NCI-H510A (cell line): ENCODE results near the gene UBB.

ENCODE experiments used
- DNase-seq: peaks from one replicate; lab custom pipeline; 2025; lab: John Stamatoyannopoulos, UW

The UBB gene

GRCh38 chr17:16417896-16418684 lies 37.2 kb downstream of the UBB start:
- no peak for DNase-seq

- DNase-seq, result no peak
Measured at GRCh38 chr17:16418685-16419068, 37.8 kb downstream of the UBB start.

GRCh38 chr17:16419074-16419928 lies 38.4 kb downstream of the UBB start:
- peak; percentile 85 for DNase-seq

GRCh38 chr17:16419929-16420271 lies 39.0 kb downstream of the UBB start:
- no peak for DNase-seq

- DNase-seq, result no peak
Measured at GRCh38 chr17:16422416-16422815, 41.5 kb downstream of the UBB start.

GRCh38 chr17:16423226-16423872 lies 42.5 kb downstream of the UBB start:
- DNase-seq, result no peak

- DNase-seq, result no peak
Measured at GRCh38 chr17:16425202-16425601, 44.3 kb downstream of the UBB start.

- peak; percentile 30 for DNase-seq
Measured at GRCh38 chr17:16425698-16426659, 45.1 kb downstream of the UBB start.

GRCh38 chr17:16427020-16427419 lies 46.1 kb downstream of the UBB start:
- DNase-seq, result no peak

- DNase-seq, result peak; percentile 76
Measured at GRCh38 chr17:16428098-16428882, 47.4 kb downstream of the UBB start.

GRCh38 chr17:16429083-16429482 lies 48.2 kb downstream of the UBB start:
- no peak for DNase-seq

GRCh38 chr17:16430650-16431049 lies 49.8 kb downstream of the UBB start:
- no peak for DNase-seq

- DNase-seq, result peak; percentile 58
Measured at GRCh38 chr17:16432017-16432416, 51.1 kb downstream of the UBB start.
